HFF-Myc (cell line): ENCODE data around the gene ZSCAN22.

Source experiments
- DNase-seq: peaks from one replicate; pipeline ENCODE4 v3.0.0-alpha.2; 2011; ENCODE audit warnings: low read depth; ENCODE audit errors: extremely low read depth
- H3K4me3 ChIP-seq: replicated peaks from 2 replicates; pipeline ENCODE4 v1.5.1; 2011; ENCODE audit warnings: low read depth, mild to moderate bottlenecking, control low read depth, low read length
- CTCF ChIP-seq: IDR thresholded peaks from 2 replicates; pipeline ENCODE4 v1.5.1; 2012; ENCODE audit warnings: mild to moderate bottlenecking, low read depth, low read length, control low read depth; ENCODE audit errors: missing control alignments

The ZSCAN22 gene

GRCh38 chr19:58379246-58379645, 52.5 kb downstream of the ZSCAN22 start:
- no peak for TF ChIP-seq CTCF
- no peak for DNase-seq
- no peak overlapping the region for H3K4me3 ChIP-seq

GRCh38 chr19:58380037-58380661, 53.4 kb downstream of the ZSCAN22 start:
- TF ChIP-seq CTCF: no peak
- peak overlapping the region; percentile 63 for H3K4me3 ChIP-seq
- DNase-seq: no peak

- H3K4me3 ChIP-seq: peak within 1 kb of the TSS; percentile 63
- TF ChIP-seq CTCF: no peak
- DNase-seq: peak; percentile 100
These were observed 54.1 kb downstream of the ZSCAN22 start, which contains the start of gene ZNF837 for GRCh38 chr19:58380662-58381459. TSS of gene ZNF837 (minus strand) at chr19:58381030. CDS start at chr19:58369332, 11,698 bp downstream.

- peak overlapping the region; percentile 63 for H3K4me3 ChIP-seq
- no peak for TF ChIP-seq CTCF
- DNase-seq: no peak
These were observed 54.8 kb downstream of the ZSCAN22 start for GRCh38 chr19:58381460-58382212.

GRCh38 chr19:58382997-58383603, 56.3 kb downstream of the ZSCAN22 start:
- no peak for DNase-seq
- TF ChIP-seq CTCF: no peak
- H3K4me3 ChIP-seq: no peak overlapping the region

GRCh38 chr19:58385313-58385890, 58.6 kb downstream of the ZSCAN22 start:
- DNase-seq: no peak
- TF ChIP-seq CTCF: no peak
- peak overlapping the region; percentile 92 for H3K4me3 ChIP-seq
